ENCODE measurements around the gene CREG1. TPM values are rescaled to one million over a fixed set of nuclear protein-coding genes. Genes with fewer than 3 reads are reported as not detected.
A peak's percentile ranks its signal among the peaks of the same experiment; 100 is the strongest.

CREG1 gene
- total RNA-seq, 1 experiment from 2014 or later, result 21.7 TPM

DNA sequence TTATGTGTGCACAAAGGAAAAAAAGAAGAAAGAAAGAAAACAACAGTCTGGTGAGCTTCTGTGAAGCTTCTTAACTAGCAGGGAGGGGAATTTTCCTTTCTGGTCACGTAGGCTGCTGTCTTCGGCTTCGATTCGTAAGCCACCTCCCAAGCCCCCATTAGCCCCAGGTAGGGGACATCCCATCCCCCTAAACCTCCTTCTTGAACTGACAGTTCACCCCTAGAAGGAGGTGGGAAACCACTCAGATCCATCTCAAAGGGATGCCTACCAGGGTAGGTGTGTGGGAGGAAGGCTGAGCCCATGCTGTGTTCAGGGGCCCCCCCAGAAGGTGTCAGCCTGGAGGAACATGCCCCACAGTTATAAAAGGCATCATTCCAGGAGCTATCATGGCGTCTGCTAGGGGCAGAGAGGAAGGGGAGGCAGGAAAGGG, 61.1 kb downstream of the CREG1 start (continued):
- TF ChIP-seq, protein P1, sequence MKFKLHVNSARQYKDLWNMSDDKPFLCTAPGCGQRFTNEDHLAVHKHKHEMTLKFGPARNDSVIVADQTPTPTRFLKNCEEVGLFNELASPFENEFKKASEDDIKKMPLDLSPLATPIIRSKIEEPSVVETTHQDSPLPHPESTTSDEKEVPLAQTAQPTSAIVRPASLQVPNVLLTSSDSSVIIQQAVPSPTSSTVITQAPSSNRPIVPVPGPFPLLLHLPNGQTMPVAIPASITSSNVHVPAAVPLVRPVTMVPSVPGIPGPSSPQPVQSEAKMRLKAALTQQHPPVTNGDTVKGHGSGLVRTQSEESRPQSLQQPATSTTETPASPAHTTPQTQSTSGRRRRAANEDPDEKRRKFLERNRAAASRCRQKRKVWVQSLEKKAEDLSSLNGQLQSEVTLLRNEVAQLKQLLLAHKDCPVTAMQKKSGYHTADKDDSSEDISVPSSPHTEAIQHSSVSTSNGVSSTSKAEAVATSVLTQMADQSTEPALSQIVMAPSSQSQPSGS (CRISPR knock-in tag; IDR thresholded peaks at IDR 0.05; ENCODE audit: borderline replicate concordance, low read depth), result no peak
- TF ChIP-seq ZNF219 (CRISPR knock-in tag; IDR thresholded peaks at IDR 0.05; ENCODE audit: borderline replicate concordance) (no peak), NR3C1 (CRISPR knock-in tag; conservative IDR thresholded peaks at IDR 0.05; ENCODE audit: low read depth) (no peak), GABPB1 (CRISPR knock-in tag; IDR thresholded peaks at IDR 0.05) (no peak)
- TF ChIP-seq, protein P2, sequence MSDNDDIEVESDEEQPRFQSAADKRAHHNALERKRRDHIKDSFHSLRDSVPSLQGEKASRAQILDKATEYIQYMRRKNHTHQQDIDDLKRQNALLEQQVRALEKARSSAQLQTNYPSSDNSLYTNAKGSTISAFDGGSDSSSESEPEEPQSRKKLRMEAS (CRISPR knock-in tag; IDR thresholded peaks at IDR 0.05), result no peak

DNA sequence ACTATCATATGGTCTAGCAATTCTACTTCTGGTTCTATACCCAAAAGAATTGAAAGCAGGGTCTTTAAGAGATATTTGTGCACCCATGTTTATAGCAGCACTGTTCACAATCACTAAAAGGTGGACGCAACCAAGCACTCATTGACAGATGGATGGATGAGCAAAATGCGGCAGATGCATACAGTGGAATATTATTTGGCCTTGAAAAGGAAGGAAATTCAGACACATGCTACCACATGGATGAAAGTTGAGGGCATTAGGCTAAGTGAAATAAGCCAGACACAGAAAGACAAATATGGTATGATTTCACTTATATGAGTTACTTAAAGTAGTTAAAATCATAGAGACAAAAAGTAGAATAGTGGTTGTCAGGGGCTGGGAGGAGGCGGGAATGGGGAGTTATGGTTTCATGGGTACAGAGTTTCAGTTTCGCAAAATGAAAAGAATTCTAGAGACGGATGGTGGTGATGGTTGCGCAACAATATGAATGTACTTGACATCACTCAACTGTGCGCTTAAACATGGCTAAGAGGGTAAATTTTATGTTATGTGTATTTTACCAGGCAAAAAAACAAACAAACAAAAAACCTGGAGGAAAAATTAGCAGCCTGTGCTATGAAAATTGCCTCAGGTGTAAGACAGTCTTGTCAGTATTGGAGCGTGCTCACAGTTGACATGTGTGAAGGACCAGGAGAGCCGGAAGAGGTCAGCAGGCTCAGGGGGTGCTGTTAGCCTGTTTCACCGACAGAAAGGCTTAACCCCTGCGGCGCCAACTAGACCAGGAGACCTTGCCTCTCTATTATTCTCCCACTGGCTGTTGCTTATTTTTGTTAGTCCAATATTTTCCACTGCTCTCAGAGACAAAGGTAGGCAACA, 61.7 kb downstream of the CREG1 start:
- DNase-seq (ENCODE audit: low spot score) (peak; percentile 33), ATAC-seq (peak; percentile 36)
- no peaks in the 10 kb centered on the region for H3K9me3 Mint-ChIP-seq
- H3K4me3 Mint-ChIP-seq, result no peak overlapping the region
- CTCF ChIA-PET, result no interaction called here
- POLR2A ChIA-PET, result interaction anchor here (0.7 kb wide), 1 partner anchor 394 kb away, joined by 5 read pairs; no protein-coding TSS in a partner anchor
- peaks cover 42% of the 10 kb centered on the region for H3K4me1 Mint-ChIP-seq
- H3K27me3 Mint-ChIP-seq (ENCODE audit: low read depth), result peaks cover 4% of the 10 kb centered on the region
- H3K36me3 Mint-ChIP-seq, result no peaks in the 10 kb centered on the region
- TF ChIP-seq, protein P3, sequence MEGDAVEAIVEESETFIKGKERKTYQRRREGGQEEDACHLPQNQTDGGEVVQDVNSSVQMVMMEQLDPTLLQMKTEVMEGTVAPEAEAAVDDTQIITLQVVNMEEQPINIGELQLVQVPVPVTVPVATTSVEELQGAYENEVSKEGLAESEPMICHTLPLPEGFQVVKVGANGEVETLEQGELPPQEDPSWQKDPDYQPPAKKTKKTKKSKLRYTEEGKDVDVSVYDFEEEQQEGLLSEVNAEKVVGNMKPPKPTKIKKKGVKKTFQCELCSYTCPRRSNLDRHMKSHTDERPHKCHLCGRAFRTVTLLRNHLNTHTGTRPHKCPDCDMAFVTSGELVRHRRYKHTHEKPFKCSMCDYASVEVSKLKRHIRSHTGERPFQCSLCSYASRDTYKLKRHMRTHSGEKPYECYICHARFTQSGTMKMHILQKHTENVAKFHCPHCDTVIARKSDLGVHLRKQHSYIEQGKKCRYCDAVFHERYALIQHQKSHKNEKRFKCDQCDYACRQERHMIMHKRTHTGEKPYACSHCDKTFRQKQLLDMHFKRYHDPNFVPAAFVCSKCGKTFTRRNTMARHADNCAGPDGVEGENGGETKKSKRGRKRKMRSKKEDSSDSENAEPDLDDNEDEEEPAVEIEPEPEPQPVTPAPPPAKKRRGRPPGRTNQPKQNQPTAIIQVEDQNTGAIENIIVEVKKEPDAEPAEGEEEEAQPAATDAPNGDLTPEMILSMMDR (IDR thresholded peaks at IDR 0.05), result no peak
- no peak for TF ChIP-seq EMX1 (CRISPR knock-in tag; IDR thresholded peaks at IDR 0.05)
- TF ChIP-seq ZNF416 (CRISPR knock-in tag; IDR thresholded peaks at IDR 0.05), result no peak
- no peak for TF ChIP-seq CREM (CRISPR knock-in tag; IDR thresholded peaks at IDR 0.05)
- TF ChIP-seq, protein P4, sequence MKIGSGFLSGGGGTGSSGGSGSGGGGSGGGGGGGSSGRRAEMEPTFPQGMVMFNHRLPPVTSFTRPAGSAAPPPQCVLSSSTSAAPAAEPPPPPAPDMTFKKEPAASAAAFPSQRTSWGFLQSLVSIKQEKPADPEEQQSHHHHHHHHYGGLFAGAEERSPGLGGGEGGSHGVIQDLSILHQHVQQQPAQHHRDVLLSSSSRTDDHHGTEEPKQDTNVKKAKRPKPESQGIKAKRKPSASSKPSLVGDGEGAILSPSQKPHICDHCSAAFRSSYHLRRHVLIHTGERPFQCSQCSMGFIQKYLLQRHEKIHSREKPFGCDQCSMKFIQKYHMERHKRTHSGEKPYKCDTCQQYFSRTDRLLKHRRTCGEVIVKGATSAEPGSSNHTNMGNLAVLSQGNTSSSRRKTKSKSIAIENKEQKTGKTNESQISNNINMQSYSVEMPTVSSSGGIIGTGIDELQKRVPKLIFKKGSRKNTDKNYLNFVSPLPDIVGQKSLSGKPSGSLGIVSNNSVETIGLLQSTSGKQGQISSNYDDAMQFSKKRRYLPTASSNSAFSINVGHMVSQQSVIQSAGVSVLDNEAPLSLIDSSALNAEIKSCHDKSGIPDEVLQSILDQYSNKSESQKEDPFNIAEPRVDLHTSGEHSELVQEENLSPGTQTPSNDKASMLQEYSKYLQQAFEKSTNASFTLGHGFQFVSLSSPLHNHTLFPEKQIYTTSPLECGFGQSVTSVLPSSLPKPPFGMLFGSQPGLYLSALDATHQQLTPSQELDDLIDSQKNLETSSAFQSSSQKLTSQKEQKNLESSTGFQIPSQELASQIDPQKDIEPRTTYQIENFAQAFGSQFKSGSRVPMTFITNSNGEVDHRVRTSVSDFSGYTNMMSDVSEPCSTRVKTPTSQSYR (CRISPR knock-in tag; IDR thresholded peaks at IDR 0.05), result no peak
- TF ChIP-seq MXD4 (CRISPR knock-in tag; IDR thresholded peaks at IDR 0.05; ENCODE audit: borderline replicate concordance), result no peak
- no peak for TF ChIP-seq KAT7 (CRISPR knock-in tag; IDR thresholded peaks at IDR 0.05; ENCODE audit: borderline replicate concordance)
- no peak for TF ChIP-seq GRHL2 (CRISPR knock-in tag; IDR thresholded peaks at IDR 0.05; ENCODE audit: insufficient replicate concordance, severe bottlenecking)
- no peak overlapping the region for H3K27ac Mint-ChIP-seq

Other genes starting within 250 kb of the CREG1 start
- 1.0 to 1.8 TPM (median 1.8 TPM) in 3 replicates for gene CD247, start 35.2 kb downstream of the CREG1 start, total RNA-seq (2021)
- gene RCSD1, start 76.5 kb upstream of the CREG1 start, total RNA-seq (2021), result 0.23 to 0.71 TPM (median 0.50 TPM) in 3 replicates
- 71.7 to 74.1 TPM (median 72.3 TPM) in 3 replicates for gene MPZL1, start 168.2 kb upstream of the CREG1 start, total RNA-seq (2021)